ENCODE measurements around the gene AVPR1B. TPM values are rescaled to one million over a fixed set of nuclear protein-coding genes. Genes with fewer than 3 reads are reported as not detected.

Gene AVPR1B
- total RNA-seq, 1 donor from 2014 or later = not detected

- Mint-ChIP-seq H3K9me3 (ENCODE audit: unreplicated experiment) (peaks cover 2% of the 10 kb centered on the region), H3K27ac (ENCODE audit: unreplicated experiment) (no peak overlapping the region), H3K4me1 (ENCODE audit: low read depth, unreplicated experiment) (no peaks in the 10 kb centered on the region), H3K4me3 (ENCODE audit: unreplicated experiment) (no peak overlapping the region), H3K27me3 (ENCODE audit: unreplicated experiment) (peaks cover 6% of the 10 kb centered on the region), H3K36me3 (ENCODE audit: unreplicated experiment) (no peaks in the 10 kb centered on the region)
- DNase-seq = no peak
- no peak for TF ChIP-seq CTCF (IDR thresholded peaks at IDR 0.05; ENCODE audit: partially characterized antibody, unreplicated experiment)
Observed at GRCh38 chr1:206131037-206131436, 13.8 kb upstream of the AVPR1B start.

GRCh38 chr1:206128196-206128595 lies 11.0 kb upstream of the AVPR1B start:
- no peak overlapping the region for H3K4me3 Mint-ChIP-seq (ENCODE audit: unreplicated experiment)
- peaks cover 2% of the 10 kb centered on the region for H3K9me3 Mint-ChIP-seq (ENCODE audit: unreplicated experiment)
- no peaks in the 10 kb centered on the region for H3K36me3 Mint-ChIP-seq (ENCODE audit: unreplicated experiment)
- DNase-seq = no peak
- H3K27me3 Mint-ChIP-seq (ENCODE audit: unreplicated experiment) = peaks cover 5% of the 10 kb centered on the region
- H3K4me1 Mint-ChIP-seq (ENCODE audit: low read depth, unreplicated experiment) = no peaks in the 10 kb centered on the region
- TF ChIP-seq CTCF (IDR thresholded peaks at IDR 0.05; ENCODE audit: partially characterized antibody, unreplicated experiment) = no peak
- no peak overlapping the region for H3K27ac Mint-ChIP-seq (ENCODE audit: unreplicated experiment)

- Mint-ChIP-seq H3K36me3 (ENCODE audit: unreplicated experiment) (no peaks in the 10 kb centered on the region), H3K9me3 (ENCODE audit: unreplicated experiment) (peaks cover 2% of the 10 kb centered on the region), H3K27me3 (ENCODE audit: unreplicated experiment) (peaks cover 5% of the 10 kb centered on the region), H3K27ac (ENCODE audit: unreplicated experiment) (no peak overlapping the region), H3K4me3 (ENCODE audit: unreplicated experiment) (no peak overlapping the region), H3K4me1 (ENCODE audit: low read depth, unreplicated experiment) (no peaks in the 10 kb centered on the region)
- DNase-seq = no peak
- TF ChIP-seq CTCF (IDR thresholded peaks at IDR 0.05; ENCODE audit: partially characterized antibody, unreplicated experiment) = no peak
Observed at GRCh38 chr1:206127336-206127735, 10.1 kb upstream of the AVPR1B start.

- no peaks in the 10 kb centered on the region for H3K4me1 Mint-ChIP-seq (ENCODE audit: low read depth, unreplicated experiment)
- no peak for TF ChIP-seq CTCF (IDR thresholded peaks at IDR 0.05; ENCODE audit: partially characterized antibody, unreplicated experiment)
Observed at GRCh38 chr1:206125346-206125745, 8.2 kb upstream of the AVPR1B start.

GRCh38 chr1:206122686-206123085 lies 5.5 kb upstream of the AVPR1B start:
- no peak for DNase-seq
- H3K27me3 Mint-ChIP-seq (ENCODE audit: unreplicated experiment) = peaks cover 6% of the 10 kb centered on the region
- no peaks in the 10 kb centered on the region for H3K9me3 Mint-ChIP-seq (ENCODE audit: unreplicated experiment)
- no peak overlapping the region for H3K4me3 Mint-ChIP-seq (ENCODE audit: unreplicated experiment)
- no peak overlapping the region for H3K27ac Mint-ChIP-seq (ENCODE audit: unreplicated experiment)
- no peaks in the 10 kb centered on the region for H3K4me1 Mint-ChIP-seq (ENCODE audit: low read depth, unreplicated experiment)
- H3K36me3 Mint-ChIP-seq (ENCODE audit: unreplicated experiment) = peaks cover 5% of the 10 kb centered on the region
- no peak for TF ChIP-seq CTCF (IDR thresholded peaks at IDR 0.05; ENCODE audit: partially characterized antibody, unreplicated experiment)

More at GRCh38 chr1:206125346-206125745, 8.2 kb upstream of the AVPR1B start:
- Mint-ChIP-seq H3K36me3 (ENCODE audit: unreplicated experiment) (no peaks in the 10 kb centered on the region), H3K9me3 (ENCODE audit: unreplicated experiment) (peaks cover 2% of the 10 kb centered on the region), H3K4me3 (ENCODE audit: unreplicated experiment) (no peak overlapping the region), H3K27ac (ENCODE audit: unreplicated experiment) (no peak overlapping the region), H3K27me3 (ENCODE audit: unreplicated experiment) (peaks cover 5% of the 10 kb centered on the region)
- no peak for DNase-seq
